Uterus (tissue), 4 donors: ENCODE measurements around the gene CRYBA2. TPM values are rescaled to one million over a fixed set of nuclear protein-coding genes. Genes with fewer than 3 reads are reported as not detected.

Experiments
- DNase-seq, 2 donors: peaks; one replicate each; pipeline ENCODE4 v3.0.0-alpha.2; 2019 to 2020
- H3K27ac ChIP-seq, 2 donors: fragments of 200-600 bp; sonication (generic); 1 replicate in 1 of 2; 2 replicates in 1 of 2; pipeline ENCODE4 v1.5.1; 2016 to 2018
- H3K27me3 ChIP-seq, 2 donors: fragments of 200-600 bp; sonication (generic); one replicate each; pipeline ENCODE4 v1.5.1; 2018 to 2019; ENCODE audit warnings: control low read depth in 1 of 2
- H3K36me3 ChIP-seq, 2 donors: fragments of 200-600 bp; sonication (generic); one replicate each; pipeline ENCODE4 v1.5.1; 2019; ENCODE audit warnings: control low read depth in 1 of 2
- H3K4me1 ChIP-seq, 2 donors: fragments of 200-600 bp; sonication (generic); one replicate each; pipeline ENCODE4 v1.5.1; 2018 to 2019; ENCODE audit warnings: control low read depth in 1 of 2
- H3K4me3 ChIP-seq, 2 donors: fragments of 200-600 bp; sonication (generic); 1 replicate in 1 of 2; 2 replicates in 1 of 2; pipeline ENCODE4 v1.5.1; 2018 to 2019; ENCODE audit warnings: mild to moderate bottlenecking in 1 of 2
- H3K9me3 ChIP-seq, 2 donors: fragments of 200-600 bp; sonication (generic); one replicate each; pipeline ENCODE4 v1.5.1; 2019; ENCODE audit warnings: control low read depth in 1 of 2
- CTCF ChIP-seq, 4 experiments: fragments of 200-600 bp in 2 of 4; fragments of 450-650 bp in 2 of 4; sonication (generic) in 2 of 4; IDR thresholded peaks; one replicate each; pipeline ENCODE4 v1.5.1; 2016 to 2019; ENCODE audit warnings: antibody characterized with exemption in 4 of 4, mild to moderate bottlenecking in 2 of 4, moderate library complexity in 1 of 4
- POLR2A ChIP-seq, 2 donors: fragments of 450-650 bp; IDR thresholded peaks; one replicate each; pipeline ENCODE4 v1.6.1; 2016; ENCODE audit warnings: antibody characterized with exemption in 2 of 2, mild to moderate bottlenecking in 1 of 2, moderate library complexity in 1 of 2
- intact Hi-C: fragments of 100-400 bp; cut with DNase I; formaldehyde crosslinking; loops from one replicate; pipeline ENCODE4 v1.15.1; 2023; ENCODE audit warnings: low total_unique reads
- total RNA-seq, 4 donors: library from RNA; depleted of rRNA in 3 of 4; stranded (reverse); fragments of >200 nt in 3 of 4; gene quantifications; one replicate each; pipeline versions ENCODE4 v1.1.0 to v1.2.4, GENCODE V29; 2014 to 2023
- donor health status: DM: yes; HTN: yes; CAD: no.

Gene CRYBA2
- total RNA-seq, 4 donors from 2014 or later = not detected

- Histone ChIP-seq H3K27me3 (peaks cover 19 to 35% of the 10 kb centered on the region in 2 donors), H3K4me1 (peaks cover 0 to 18% of the 10 kb centered on the region in 2 donors), H3K27ac (no peak overlapping the region), H3K36me3 (no peaks in the 10 kb centered on the region), H3K9me3 (no peaks in the 10 kb centered on the region), H3K4me3 (no peak overlapping the region)
- DNase-seq = no peak
- TF ChIP-seq CTCF (IDR thresholded peaks at IDR 0.05) = no peak
- no peak for TF ChIP-seq POLR2A (IDR thresholded peaks at IDR 0.05)
- intact Hi-C loops = no loop called here
Observed at GRCh38 chr2:219000569-219000960, 7.3 kb upstream of the CRYBA2 start.

- H3K36me3 ChIP-seq = no peaks in the 10 kb centered on the region
- H3K9me3 ChIP-seq = no peaks in the 10 kb centered on the region
- no peak for TF ChIP-seq POLR2A (IDR thresholded peaks at IDR 0.05)
- DNase-seq = no peak
- H3K27ac ChIP-seq = no peak overlapping the region
- H3K27me3 ChIP-seq = peaks cover 19 to 39% of the 10 kb centered on the region in 2 donors
- no peak overlapping the region for H3K4me3 ChIP-seq
- intact Hi-C loops = no loop called here
- peaks cover 0 to 18% of the 10 kb centered on the region in 2 donors for H3K4me1 ChIP-seq
Observed at GRCh38 chr2:218999881-219000568, 6.8 kb upstream of the CRYBA2 start.

- Histone ChIP-seq H3K4me3 (no peak overlapping the region), H3K27ac (no peak overlapping the region), H3K27me3 (peaks cover 19 to 47% of the 10 kb centered on the region in 2 donors), H3K4me1 (peaks cover 0 to 18% of the 10 kb centered on the region in 2 donors), H3K36me3 (no peaks in the 10 kb centered on the region), H3K9me3 (no peaks in the 10 kb centered on the region)
- DNase-seq = no peak
- TF ChIP-seq CTCF (IDR thresholded peaks at IDR 0.05) = no peak
- TF ChIP-seq POLR2A (IDR thresholded peaks at IDR 0.05) = no peak
- intact Hi-C loops = no loop called here
Observed at GRCh38 chr2:218999021-218999880, 6.0 kb upstream of the CRYBA2 start.

GRCh38 chr2:218998414-218999002, 5.3 kb upstream of the CRYBA2 start:
- Histone ChIP-seq H3K4me3 (no peak overlapping the region), H3K4me1 (peaks cover 0 to 25% of the 10 kb centered on the region in 2 donors), H3K9me3 (no peaks in the 10 kb centered on the region), H3K27me3 (peaks cover 25 to 51% of the 10 kb centered on the region in 2 donors), H3K36me3 (no peaks in the 10 kb centered on the region), H3K27ac (no peak overlapping the region)
- no peak for DNase-seq
- intact Hi-C loops = no loop called here
- no peak for TF ChIP-seq CTCF (IDR thresholded peaks at IDR 0.05)
- TF ChIP-seq POLR2A (IDR thresholded peaks at IDR 0.05) = no peak

GRCh38 chr2:218997731-218998130, 4.5 kb upstream of the CRYBA2 start:
- intact Hi-C loops = no loop called here
- Histone ChIP-seq H3K27me3 (peaks cover 25 to 51% of the 10 kb centered on the region in 2 donors), H3K27ac (no peak overlapping the region), H3K4me3 (no peak overlapping the region), H3K4me1 (peaks cover 0 to 29% of the 10 kb centered on the region in 2 donors), H3K9me3 (no peaks in the 10 kb centered on the region), H3K36me3 (no peaks in the 10 kb centered on the region)
- DNase-seq = no peak
- TF ChIP-seq POLR2A (IDR thresholded peaks at IDR 0.05) (no peak), CTCF (IDR thresholded peaks at IDR 0.05) (no peak)
